ENCODE results near the gene TRAPPC2L.

TRAPPC2L gene, protein sequence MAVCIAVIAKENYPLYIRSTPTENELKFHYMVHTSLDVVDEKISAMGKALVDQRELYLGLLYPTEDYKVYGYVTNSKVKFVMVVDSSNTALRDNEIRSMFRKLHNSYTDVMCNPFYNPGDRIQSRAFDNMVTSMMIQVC

DNA sequence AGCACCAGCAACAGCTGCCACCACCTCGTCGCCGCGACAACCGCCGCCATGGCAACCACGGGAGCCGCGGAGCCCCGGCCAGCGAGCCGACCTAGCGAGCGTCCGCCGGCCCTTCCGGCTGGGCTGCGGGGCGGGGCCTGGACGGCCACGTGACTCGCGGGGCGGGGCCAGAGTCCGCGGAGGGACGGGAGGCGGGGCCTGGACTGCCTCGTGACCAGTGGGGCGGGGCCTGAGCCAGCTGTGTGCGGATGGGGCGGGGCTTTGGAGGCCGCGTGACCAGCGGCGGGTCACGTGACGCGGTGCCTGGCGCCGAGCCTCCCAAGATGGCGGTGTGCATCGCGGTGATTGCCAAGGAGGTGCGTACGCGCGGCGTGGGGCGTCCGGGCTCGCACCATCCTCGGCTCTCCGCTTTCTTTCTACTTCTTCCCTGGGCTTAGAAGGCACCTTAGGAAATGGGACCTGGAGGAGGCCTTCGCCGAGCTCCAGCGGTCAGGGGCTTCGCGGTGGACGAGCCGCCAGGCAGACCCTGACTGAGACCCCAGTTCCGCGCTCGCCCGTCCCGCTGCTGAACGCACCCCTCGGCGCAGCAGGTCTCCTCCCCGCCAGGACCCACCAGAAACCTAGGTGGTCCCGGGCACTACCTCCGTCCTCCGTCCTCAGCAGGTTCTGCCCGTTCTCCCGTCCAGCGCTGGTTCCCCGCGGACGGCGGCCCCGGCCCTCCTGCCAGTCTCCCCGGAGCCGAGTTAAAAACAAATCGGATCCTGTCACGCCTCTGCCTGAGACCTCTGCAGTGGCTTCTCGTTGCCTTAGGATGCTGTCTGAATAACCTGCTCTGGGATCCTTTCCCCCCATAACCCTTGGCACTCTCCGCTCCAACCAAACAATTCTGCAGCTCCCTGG is at the start of gene TRAPPC2L, which contains the start of gene GALNS:
TRAPPC2L (plus strand) TSS at position 300 of the 900 bp plus-strand sequence; CDS start at position 324, 24 bp downstream.
GALNS (minus strand) TSS at position 120 of the 900 bp plus-strand sequence; CDS start at position 50, 70 bp downstream.
- DNase-seq (ENCODE audit: low read depth in 2 of 2): peak; percentile 97 to 99

DNA sequence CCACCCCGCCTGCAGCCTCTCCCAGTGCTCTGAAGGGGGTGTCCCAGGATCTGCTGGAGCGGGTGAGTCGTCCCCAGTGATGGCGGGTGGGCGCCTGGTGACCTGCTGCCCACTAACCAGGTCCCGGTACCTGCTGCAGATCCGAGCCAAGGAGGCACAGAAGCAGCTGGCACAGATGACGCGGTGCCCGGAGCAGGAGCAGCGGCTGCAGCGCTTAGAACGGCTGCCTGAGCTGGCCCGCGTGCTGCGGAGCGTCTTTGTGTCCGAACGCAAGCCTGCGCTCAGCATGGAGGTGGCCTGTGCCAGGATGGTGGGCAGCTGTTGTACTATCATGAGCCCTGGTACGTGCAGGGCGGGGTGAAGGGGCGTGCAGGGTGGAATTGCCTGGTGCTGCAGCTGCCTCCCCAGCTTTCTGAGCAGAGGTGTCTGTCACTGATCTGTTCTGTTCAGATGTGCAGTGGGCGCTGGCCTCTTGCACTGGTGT is 49.7 kb upstream of the TRAPPC2L start:
- DNase-seq (ENCODE audit: low read depth in 2 of 2): no peak

DNA sequence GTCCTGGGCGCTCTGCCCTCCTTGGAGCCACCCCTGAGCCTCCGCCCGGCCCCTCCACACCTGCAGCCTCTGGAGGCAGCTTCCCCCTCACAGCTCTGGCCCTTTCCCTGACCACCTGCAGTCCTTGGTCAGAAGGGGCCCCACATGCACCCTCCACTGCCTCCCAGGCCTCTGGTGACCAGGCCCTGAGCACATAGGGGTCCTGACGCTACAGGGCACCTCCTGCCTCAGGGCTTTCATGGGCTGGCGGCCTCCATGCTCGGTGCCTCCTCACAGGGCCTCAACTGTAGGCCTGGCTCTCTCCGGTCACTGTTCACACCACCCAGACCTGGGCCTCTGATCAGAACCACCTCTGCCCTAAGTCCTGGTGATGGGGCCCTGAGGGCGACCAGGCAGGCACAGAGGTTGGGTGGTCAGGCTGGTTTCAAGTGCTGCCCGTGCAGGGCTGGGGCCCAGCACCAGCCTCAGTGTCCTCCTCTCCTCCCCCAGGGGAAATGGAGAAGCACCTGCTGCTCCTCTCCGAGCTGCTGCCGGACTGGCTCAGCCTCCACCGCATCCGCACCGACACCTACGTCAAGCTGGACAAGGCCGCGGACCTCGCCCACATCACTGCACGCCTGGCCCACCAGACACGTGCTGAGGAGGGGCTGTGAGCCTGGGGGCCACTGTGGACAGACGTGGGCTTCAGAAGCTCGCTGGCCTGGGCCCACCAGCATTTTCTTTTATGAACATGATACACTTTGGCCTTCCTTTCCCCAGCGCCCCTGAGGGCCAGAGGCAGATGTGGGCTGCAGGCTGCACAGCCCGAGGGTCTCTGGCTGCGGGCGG is 49.1 kb upstream of the TRAPPC2L start:
- DNase-seq (ENCODE audit: low read depth in 2 of 2): no peak

DNA sequence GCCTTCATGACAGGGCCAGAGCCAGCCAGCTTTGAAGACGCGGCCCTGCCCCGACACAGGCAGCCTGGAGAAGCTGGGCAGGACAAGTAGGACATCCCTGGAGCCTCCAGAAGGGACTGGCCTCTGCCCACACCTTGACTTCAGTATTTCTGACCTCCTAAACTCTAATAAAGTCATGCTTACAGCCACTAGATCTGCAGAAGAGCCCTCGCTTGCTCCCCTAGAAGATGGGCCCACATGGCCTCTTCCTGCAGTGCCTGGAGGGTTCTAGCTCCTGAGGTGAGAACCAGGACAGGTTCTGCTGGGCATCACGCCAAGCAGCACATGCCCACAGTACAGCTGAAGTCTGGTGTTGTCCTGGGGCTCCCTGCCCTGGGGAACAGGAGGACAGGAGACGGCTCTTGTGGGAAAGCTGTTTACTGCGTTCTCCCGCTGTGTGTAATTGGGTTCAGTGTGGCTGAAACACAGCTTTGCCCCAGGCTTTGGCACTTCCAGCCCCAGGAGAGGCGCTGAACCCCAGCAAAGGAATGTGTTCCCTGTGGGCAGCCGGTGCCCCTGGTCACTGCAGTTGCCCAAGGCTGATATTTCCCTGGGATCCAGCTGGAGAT is 47.8 kb upstream of the TRAPPC2L start:
- DNase-seq (ENCODE audit: low read depth in 2 of 2): no peak

DNA sequence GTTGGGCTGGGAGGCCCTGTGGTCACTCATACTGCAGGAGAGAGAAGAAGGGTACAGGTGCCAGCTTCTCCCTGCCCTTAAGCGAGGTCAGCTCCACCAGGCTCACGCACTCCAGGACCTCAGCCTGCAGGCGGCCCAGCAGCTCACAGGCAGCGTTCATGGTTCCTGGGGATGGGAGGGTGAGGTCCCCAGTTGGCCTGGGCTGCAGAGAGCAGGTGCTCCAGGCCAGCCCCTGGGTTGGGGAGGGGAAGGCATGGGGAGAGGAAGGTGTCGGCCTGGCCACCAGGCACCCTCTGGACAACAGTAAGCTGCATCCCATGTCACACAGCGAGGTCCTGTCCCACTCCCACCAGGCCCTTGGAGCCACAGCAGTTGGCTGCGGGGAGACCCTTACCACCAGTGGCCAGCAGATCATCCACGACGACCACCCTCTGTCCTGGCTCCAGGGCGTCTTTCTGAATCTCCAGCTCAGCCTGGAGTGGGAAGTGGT is 47.2 kb upstream of the TRAPPC2L start:
- no peak for DNase-seq (ENCODE audit: low read depth in 2 of 2)

DNA sequence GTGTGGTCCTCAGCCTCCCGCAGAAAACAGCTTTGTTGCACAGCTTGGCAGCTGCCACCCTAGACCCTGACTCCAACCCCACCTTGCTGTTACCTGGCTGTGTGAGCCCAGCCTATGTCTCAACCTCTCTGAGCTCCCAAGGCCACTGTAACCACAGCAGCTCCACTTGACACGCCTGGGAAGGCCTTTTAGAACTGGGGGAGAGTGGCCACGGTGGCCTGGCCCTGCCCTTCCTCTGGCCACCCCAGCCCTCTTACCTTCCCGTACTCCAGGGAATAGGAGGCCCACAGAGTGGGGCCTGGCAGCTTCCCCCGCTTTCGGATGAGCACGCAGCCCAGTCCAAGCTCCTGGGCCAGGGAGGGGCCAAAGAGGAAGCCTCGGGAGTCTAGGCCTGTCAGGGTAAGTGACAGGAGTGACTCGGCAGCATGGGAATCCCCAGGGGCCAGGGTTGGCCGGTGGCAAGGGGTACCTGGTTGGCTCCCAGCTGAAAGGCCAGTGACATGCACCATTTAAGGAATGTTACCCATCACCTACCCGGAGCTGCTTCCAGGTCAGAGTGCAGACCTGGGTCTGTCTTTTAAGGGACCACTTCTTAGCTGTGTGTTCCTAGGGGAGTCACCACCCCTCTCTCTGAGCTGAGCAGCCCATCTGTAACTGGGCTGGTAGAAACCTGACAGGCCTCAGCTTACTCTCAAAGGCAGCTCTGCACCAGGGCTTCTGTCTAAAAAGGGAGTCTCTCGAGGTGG is 46.6 kb upstream of the TRAPPC2L start:
- DNase-seq (ENCODE audit: low read depth in 2 of 2): no peak

DNA sequence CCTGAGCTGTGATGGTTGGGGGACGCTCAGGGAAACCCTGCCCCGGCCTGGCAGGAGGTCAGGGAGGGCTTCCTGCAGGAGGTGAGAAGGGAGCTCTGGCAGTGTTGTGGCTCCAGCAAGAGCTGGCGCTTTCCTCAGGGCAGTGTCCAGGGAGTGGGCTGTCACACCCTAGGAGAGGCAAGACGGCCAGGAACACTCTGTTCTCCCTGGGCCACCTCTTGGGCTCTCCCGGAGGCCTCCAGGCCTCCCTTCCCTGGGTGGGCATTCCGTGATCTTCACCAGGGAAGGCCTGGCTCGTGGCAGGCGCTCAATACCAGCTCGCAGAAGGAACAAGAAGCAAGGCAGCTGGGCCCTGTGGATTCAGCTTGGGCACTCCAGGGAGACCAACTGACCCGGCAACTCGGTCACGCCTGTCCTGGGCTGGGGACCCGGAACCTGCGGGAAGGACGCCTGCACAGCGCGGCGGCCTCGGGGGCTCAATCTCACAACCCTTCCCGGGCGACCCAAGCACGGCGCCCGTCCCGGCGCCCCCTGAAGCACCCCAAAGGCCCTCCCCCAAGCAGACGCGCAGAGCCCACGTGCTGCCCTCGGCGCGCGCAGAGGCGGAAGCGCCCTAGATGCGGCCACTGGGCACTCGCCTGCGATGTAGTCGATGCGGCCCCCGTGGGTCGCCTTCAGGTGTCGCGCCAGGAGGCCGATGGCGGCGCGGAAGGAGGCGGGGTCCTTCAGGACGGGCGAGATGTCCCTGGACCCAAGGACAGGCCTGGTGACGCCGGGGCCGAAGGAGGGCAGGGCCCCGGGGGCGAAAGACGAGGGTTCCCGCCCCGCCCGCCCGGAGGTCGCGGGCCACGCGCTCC is 45.8 kb upstream of the TRAPPC2L start:
- no peak for DNase-seq (ENCODE audit: low read depth in 2 of 2)

DNA sequence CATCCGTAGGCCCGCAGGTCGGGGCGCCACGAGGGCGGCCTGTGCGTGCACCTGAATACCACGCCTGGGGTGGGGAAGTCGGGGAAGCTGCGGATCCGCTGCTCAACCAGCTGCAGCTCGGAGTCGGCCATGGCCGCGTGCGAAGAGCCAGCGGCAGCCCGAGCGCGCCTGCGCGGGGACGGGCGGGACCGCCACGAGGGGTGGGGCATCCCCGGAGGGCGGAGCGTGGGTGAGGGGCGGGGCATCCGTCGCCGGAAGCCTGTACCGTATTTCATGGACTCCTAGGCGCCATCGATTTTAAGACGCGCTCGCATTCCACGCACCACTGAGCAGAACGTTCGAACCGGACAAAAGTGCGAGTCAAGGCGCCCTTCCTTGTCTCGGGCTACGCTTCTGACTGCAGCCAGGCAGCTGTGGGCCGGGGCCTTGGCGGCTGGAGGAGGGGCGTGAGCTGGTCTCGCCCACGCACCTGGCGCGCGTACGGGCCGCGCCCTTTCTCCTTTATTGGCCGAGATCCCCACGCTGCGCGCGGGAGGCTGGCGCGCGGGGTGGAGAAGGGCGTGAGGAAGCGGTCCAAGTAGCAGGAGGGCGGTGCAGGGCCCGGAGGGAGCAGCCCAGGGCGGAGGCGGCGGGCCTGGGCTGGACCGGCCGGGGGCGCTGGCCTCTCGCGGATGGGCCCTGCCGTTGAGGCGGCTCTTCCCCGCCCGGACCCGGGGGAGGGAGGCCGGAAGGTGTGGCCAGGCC is 45.0 kb upstream of the TRAPPC2L start, which contains the start of gene APRT:
APRT (minus strand) TSS at position 160 of the 744 bp plus-strand sequence; CDS start at position 131, 29 bp downstream.
- DNase-seq (ENCODE audit: low read depth in 2 of 2): peak; percentile 94 to 97

DNA sequence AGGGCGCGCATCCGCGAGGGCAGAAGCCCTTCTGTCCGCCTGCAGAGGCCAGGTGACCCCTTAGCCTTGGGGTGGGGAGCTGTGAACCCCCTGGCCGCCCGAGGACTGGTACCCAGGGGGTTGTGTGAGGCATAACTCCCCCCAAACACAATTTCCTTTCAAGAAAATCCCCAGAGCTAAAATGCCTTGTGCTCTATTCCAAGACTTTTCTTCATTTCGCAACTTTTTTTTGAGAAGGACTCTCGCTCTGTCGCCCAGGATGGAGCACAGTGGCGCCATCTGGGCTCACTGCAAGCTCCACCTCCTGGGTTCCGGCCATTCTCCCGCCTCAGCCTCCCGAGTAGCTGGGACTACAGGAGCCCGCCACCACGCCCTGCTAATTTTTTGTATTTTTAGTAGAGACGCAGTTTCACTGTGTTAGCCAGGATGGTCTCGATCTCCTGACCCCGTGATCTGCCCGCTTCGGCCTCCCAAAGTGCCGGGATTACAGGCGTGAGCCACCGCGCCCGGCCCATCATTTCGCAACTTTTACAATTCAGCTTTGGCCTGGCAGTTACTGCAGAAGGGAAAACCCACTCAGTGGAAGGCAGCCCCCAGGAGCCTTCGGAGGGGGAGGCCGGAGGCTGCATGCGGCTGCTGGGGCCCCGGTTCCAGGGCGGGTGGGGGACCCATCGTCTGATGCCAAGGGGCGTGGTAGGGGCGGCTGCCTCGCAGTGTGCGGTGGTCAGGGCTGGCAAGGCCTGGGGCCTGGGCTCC is 44.2 kb upstream of the TRAPPC2L start:
- no peak for DNase-seq (ENCODE audit: low read depth in 2 of 2)

DNA sequence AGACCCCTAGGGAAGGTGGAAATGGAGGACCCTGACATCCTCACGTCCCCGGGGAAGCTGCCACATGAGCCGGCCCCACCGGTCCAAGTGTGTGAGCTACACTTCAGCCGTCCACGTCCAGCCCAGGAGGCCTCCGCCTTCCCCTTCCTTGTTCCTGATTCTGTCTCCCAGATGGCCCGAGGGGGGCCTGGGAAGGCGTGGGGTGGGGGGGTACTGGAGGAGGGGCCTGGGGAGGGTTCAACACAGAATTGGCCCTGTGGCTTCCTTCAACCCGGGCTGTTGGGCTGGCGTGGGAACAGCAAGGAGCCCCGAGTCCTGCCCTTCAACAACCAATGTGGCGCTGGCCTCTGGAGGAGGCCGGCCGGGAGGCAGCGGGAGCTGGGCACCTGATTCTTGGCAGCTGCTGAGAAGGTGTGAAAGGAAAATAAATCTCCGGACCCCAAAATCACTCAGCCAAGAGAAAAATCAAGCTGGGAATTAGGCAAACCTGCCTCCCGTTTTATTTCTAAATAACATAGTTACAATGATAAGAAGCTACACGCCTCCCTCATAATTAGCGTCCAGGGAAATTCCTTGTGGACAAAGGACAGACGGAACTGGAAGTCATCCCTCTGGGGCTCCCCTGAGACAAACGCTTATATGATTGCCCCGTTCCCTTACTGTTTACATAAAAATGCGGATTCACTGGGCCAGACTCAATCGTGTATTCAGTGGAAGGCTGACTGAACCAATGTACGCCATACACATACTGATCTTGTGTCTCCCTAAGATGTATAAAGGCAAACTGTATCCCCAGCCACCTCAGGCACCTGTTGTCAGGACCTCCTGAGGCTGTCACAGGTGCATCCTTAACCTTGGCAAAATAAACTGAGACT is 43.4 kb upstream of the TRAPPC2L start:
- DNase-seq (ENCODE audit: low read depth in 2 of 2): no peak

DNA sequence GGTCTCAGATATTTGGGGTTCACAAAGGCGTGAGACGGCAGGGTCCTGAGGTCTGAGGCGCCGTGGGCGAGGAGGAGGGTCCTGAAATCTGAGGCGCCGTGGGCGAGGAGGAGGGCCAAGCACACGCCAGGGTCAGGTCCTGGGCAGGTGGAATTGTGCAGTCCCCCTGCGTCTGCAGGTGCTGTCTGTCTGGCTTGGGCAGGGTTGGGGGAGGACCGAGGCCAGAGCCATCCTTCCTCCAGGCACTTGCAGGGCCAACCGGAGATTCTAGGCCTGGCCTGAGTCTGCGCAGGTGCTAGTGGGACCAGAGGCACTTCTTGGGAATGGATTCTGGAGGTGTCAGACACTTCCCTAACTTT is 42.8 kb upstream of the TRAPPC2L start:
- no peak for DNase-seq (ENCODE audit: low read depth in 2 of 2)

DNA sequence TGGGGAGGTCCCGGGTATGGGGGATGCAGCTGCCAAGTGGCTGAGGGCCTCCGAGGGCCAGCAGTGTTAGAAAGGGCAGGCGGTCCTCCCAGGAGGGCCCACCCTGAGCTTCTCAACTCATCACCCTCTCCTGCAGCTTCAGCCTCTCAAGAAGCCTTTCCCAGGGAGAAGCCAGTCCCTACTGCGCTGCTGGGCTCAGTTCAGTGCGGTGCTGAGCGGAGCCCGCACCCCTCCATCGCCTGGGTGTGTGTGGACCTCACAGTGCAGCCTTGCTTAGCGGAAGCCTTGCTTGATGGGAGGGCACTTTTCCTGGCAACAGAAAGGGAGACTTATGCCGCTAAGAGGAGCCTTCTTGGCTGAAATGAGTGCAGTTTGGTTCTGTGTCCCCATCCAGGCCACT is 41.7 kb upstream of the TRAPPC2L start:
- no peak for DNase-seq (ENCODE audit: low read depth in 2 of 2)

DNA sequence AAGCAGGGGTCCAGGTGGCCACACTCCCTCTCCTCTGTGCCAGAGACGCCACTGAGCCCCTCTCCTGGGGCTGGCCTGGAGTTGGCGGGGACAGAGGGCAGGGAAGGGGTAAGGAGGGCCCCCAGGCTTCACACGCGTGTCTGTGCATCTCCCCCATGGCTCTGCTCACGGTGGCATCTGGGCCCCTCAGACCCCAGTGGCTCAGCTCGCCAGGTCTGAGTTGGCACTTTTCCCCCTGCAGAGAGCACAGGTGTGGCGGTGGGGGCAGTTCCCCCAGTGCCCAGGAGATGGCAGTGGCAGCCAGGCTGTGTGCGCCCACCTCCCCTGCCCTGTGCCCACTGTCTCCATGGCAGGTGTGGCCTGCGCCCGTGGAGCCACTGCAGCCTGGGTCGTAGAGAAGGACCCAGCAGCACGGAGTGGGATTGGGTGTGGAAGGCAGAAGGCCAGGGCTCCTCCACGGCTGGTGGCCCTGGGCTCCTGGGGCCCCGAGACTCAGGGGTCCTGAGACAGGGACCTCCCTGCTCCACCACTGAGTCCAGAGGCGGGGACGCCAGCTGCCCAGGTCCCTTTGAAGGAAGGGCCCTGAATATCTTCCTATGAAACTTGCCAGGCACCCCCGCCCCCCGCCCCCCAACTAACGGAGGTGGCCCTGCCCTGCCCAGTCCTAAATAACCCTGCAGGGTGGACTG is 40.9 kb upstream of the TRAPPC2L start:
- DNase-seq (ENCODE audit: low read depth in 2 of 2): no peak

DNA sequence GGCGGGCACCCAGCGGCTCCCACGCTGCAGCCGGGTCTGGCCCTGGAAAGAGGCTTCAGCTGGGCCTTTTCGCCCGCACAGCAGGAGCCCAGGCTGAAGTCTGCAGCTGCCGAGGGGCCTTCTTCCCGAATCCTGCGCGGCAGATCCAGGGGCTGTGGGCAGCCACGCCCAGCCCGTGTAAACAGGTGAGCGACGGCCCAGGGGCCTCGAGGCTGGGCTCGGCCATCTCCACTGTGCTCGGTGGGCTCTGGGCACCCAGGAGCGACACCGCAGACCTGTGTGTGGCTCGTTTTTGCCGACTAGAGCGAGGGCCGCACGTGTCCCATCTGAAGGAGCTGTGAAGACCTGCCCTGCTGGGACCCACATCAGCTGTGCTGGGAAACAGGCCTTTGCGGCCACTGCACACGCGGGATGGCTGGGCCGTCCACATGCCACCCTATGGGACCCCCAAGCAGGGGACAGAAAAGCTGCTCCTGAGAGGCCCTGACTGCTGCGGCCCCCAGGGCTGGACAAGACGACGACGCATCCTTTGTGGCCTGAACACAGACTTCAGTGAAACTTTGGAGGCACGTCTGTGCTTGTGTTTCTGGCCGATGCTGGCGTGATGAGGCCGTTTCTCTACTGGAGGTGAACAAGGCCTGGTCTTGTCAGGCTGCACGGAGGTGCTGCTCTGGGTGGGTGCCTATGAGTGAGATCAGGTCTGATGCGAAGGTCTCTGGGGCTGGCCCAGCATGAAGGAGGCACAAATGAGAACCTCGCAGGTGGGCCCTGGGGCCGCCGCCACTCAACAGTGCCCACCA is 40.0 kb upstream of the TRAPPC2L start:
- no peak for DNase-seq (ENCODE audit: low read depth in 2 of 2)

DNA sequence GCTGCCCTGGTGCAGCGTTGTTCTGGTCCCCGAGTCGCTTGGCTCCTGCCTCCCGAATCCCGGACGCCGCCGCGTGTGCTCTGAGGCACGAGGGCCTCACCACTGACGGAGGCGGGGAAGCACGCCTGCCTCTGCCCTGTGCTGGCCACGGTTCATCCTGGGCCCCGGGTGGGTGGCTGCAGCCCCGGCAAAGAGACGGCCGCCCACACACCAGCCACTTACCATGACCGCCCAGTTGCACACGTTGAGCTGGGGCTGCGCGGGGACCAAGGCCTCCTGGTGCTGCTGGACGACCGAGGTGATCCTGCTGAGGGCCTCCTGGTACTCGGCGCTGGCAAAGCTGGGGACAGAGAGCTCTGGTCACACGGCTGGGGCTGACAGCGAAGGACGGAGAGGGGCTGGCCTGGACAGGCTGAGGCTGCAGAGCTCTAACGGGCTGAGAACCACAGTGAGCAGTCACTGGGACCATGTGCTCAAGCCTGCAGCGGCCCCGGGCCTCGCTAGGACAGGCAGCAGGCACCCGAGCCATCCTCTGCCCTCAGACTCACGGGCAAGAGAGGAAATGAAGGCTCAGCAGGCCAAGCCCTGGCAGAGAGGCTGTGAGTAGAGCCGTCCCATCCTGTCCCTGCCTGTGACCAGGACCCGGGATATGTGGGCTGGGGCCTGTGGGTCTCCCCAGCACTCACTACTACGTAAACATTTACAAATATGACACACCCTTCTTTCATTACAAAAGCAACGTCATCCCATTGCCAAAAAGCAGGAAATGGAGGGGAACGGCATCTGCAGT is 38.9 kb upstream of the TRAPPC2L start:
- no peak for DNase-seq (ENCODE audit: low read depth in 2 of 2)

Data from stimulated activated CD4-positive, alpha-beta T cell treated with anti-CD3 and anti-CD28 coated beads, Interleukin-12 subunit alpha, Interleukin-12 subunit beta, amount 100 ng/mL, for 24 hours (primary cell).